HepG2 (cell line): Measurements from ENCODE around the gene UBL4B. TPM values are rescaled to one million over a fixed set of nuclear protein-coding genes. Genes with fewer than 3 reads are reported as not detected.

Experiments used
- ATAC-seq: fragments of 200-7000 bp; cut with Tn5 transposase; 3 replicates; pipeline ENCODE4 v1.9.1; 2020; ENCODE audit warnings: mild to moderate bottlenecking, moderate library complexity
- BruUV-seq: library from RNA; stranded (reverse); fragments of 400-500 nt; replicated peaks from 2 replicates; lab custom pipeline; 2021; lab: Mats Ljungman, UMichigan
- CTCF ChIA-PET: fragments of 300-600 bp; formaldehyde crosslinking; extraction: SDS; loops from one replicate; lab custom pipeline; 2021; ENCODE audit warnings: low total read pairs, inconsistent platforms, low intra/inter-chr PET ratio; lab: Yijun Ruan, JAX
- POLR2A ChIA-PET: fragments of 350-600 bp; sonication (Branson Sonifier 250); formaldehyde crosslinking; loops from one replicate; lab custom pipeline; 2020; ENCODE audit warnings: antibody characterized with exemption, inconsistent platforms; lab: Yijun Ruan, JAX
- DNase-seq: peaks from one replicate; pipeline ENCODE4 v3.0.0-alpha.2; 2015; ENCODE audit warnings: low spot score
- FAIRE-seq: peaks from 3 replicates; lab custom pipeline; 2011; peaks lifted over from hg19 to GRCh38; lab: Jason Lieb, UNC
- H2AFZ ChIP-seq: one replicate; pipeline ENCODE4 v1.6.1; 2011; ENCODE audit warnings: low read length, inconsistent platforms
- H3K27ac ChIP-seq: fragments of 300-600 bp; 3 replicates; pipeline ENCODE4 v1.8.0; 2011; ENCODE audit warnings: mixed run types, mild to moderate bottlenecking, mixed read lengths, low read length, inconsistent platforms; ENCODE audit not compliant: insufficient read depth; ENCODE audit errors: extremely low read length
- H3K27me3 ChIP-seq, 2 experiments: fragments of 200-600 bp in 1 of 2; 2 replicates in 1 of 2; 3 replicates in 1 of 2; pipeline versions ENCODE4 v1.6.0 to v1.8.0; 2011; ENCODE audit warnings: low read length in 2 of 2, mild to moderate bottlenecking in 2 of 2, moderate library complexity in 2 of 2, inconsistent platforms in 1 of 2; ENCODE audit not compliant: insufficient read depth in 2 of 2, control insufficient read depth in 1 of 2
- H3K36me3 ChIP-seq, 2 experiments: fragments of 200-600 bp in 1 of 2; replicated peaks in 1 of 2; 2 replicates in 1 of 2; 3 replicates in 1 of 2; pipeline versions ENCODE4 v1.5.1 to v1.8.0; 2011; ENCODE audit warnings: low read length in 2 of 2, inconsistent platforms in 1 of 2; ENCODE audit not compliant: insufficient read depth in 2 of 2, control insufficient read depth in 1 of 2
- H3K4me1 ChIP-seq: 2 replicates; pipeline ENCODE4 v1.5.1; 2012; ENCODE audit warnings: low read length, inconsistent platforms; ENCODE audit not compliant: insufficient read depth
- H3K4me2 ChIP-seq: 2 replicates; pipeline ENCODE4 v1.6.0; 2011; ENCODE audit warnings: low read depth, low read length, inconsistent platforms
- H3K4me3 ChIP-seq, 3 experiments: fragments of 200-600 bp in 1 of 3; sonication (generic), shearing (Covaris generic) in 1 of 3; replicated peaks in 1 of 3; 2 replicates each; pipeline ENCODE4 v1.5.1; 2011 to 2016; ENCODE audit warnings: low read length in 3 of 3, inconsistent platforms in 2 of 3, low read depth in 2 of 3, mild to moderate bottlenecking in 2 of 3, control low read depth in 1 of 3, mixed read lengths in 1 of 3; ENCODE audit not compliant: insufficient read depth in 1 of 3
- H3K79me2 ChIP-seq: one replicate; pipeline ENCODE4 v1.6.1; 2011; ENCODE audit warnings: low read length, inconsistent platforms; ENCODE audit not compliant: insufficient read depth
- H3K9ac ChIP-seq: 2 replicates; pipeline ENCODE4 v1.6.0; 2011; ENCODE audit warnings: mild to moderate bottlenecking, low read depth, low read length, inconsistent platforms; ENCODE audit not compliant: insufficient read depth
- H3K9me3 ChIP-seq: 2 replicates; pipeline ENCODE4 v1.5.1; 2012; ENCODE audit warnings: mild to moderate bottlenecking, low read length
- H4K20me1 ChIP-seq: 2 replicates; pipeline ENCODE4 v1.6.0; 2011; ENCODE audit warnings: inconsistent platforms, mild to moderate bottlenecking, low read length, moderate library complexity; ENCODE audit not compliant: insufficient read depth
- ARID4A ChIP-seq: sonication (generic); formaldehyde crosslinking; IDR thresholded peaks from 2 replicates; pipeline ENCODE4 v1.5.0; 2020; ENCODE audit warnings: mild to moderate bottlenecking, missing genetic modification reagents, borderline replicate concordance
- CC2D1A ChIP-seq: sonication (generic); formaldehyde crosslinking; IDR thresholded peaks from 2 replicates; pipeline ENCODE4 v1.8.1; 2023; ENCODE audit warnings: mild to moderate bottlenecking, missing genetic modification reagents
- DNMT3B ChIP-seq: conservative IDR thresholded peaks from 2 replicates; pipeline ENCODE4 v1.6.1; 2016; ENCODE audit warnings: missing biosample characterization, control low read depth
- KLF9 ChIP-seq: IDR thresholded peaks from 2 replicates; pipeline ENCODE4 v1.6.1; 2016; ENCODE audit warnings: low read depth
- MAFF ChIP-seq: IDR thresholded peaks from 2 replicates; pipeline ENCODE4 v1.6.1; 2011; ENCODE audit warnings: low read depth, low read length, improper control_type of control experiment
- PCBP1 ChIP-seq: fragments of 200-400 bp; formaldehyde crosslinking; IDR thresholded peaks from 2 replicates; pipeline ENCODE4 v1.6.1; 2017; ENCODE audit warnings: mild to moderate bottlenecking, low read depth, low read length, borderline replicate concordance
- TCF7 ChIP-seq: sonication (generic); IDR thresholded peaks from 2 replicates; pipeline ENCODE4 v1.6.1; 2016; ENCODE audit warnings: antibody characterized with exemption, low read depth
- ZNF234 ChIP-seq: sonication (generic); formaldehyde crosslinking; conservative IDR thresholded peaks from 2 replicates; pipeline ENCODE4 v1.5.1; 2020; ENCODE audit warnings: mild to moderate bottlenecking, missing genetic modification reagents
- ZNF260 ChIP-seq: sonication (generic); formaldehyde crosslinking; IDR thresholded peaks from 2 replicates; pipeline ENCODE4 v1.4.0; 2020; ENCODE audit warnings: missing genetic modification reagents, low read depth, mild to moderate bottlenecking, borderline replicate concordance
- ZNF33A ChIP-seq: sonication (generic); formaldehyde crosslinking; IDR thresholded peaks from 2 replicates; pipeline ENCODE4 v1.5.1; 2020; ENCODE audit warnings: missing genetic modification reagents, mild to moderate bottlenecking, moderate library complexity, borderline replicate concordance
- ZNF382 ChIP-seq: sonication (generic); formaldehyde crosslinking; IDR thresholded peaks from 2 replicates; pipeline ENCODE4 v1.5.0; 2020; ENCODE audit warnings: missing genetic modification reagents, mild to moderate bottlenecking, borderline replicate concordance
- ZNF558 ChIP-seq: sonication (generic); formaldehyde crosslinking; IDR thresholded peaks from 2 replicates; pipeline ENCODE4 v1.9.0; 2022; ENCODE audit warnings: mild to moderate bottlenecking, missing genetic modification reagents, borderline replicate concordance
- ZNF883 ChIP-seq: sonication (generic); formaldehyde crosslinking; IDR thresholded peaks from 2 replicates; pipeline ENCODE4 v1.5.1; 2020; ENCODE audit warnings: mild to moderate bottlenecking, missing genetic modification reagents; ENCODE audit errors: not compliant biosample characterization
- WGBS: methylation state at CpG from one replicate; pipeline ENCODE4 v1.1.6; 2017; ENCODE audit warnings: low lambda C conversion rate; 5-methylcytosine and 5-hydroxymethylcytosine counted together
- in situ Hi-C: cut with HindIII; loops from 2 replicates; pipeline ENCODE4 v1.10.0; 2017; ENCODE audit warnings: low pct_unique_long_range_greater_than_20kb; ENCODE audit not compliant: extremely low pct_ligation_motif_present
- intact Hi-C: fragments of 100-400 bp; cut with micrococcal nuclease; formaldehyde crosslinking; loops from one replicate; pipeline ENCODE4 v1.10.0; 2022; ENCODE audit not compliant: unreplicated experiment
- polyA plus RNA-seq, 8 experiments: library from polyadenylated mRNA; depleted of rRNA in 3 of 8; stranded (reverse) in 7 of 8; unstranded in 1 of 8; fragments of >200 nt; fragmentation: Illumina TruSeq in 4 of 8; extraction: Trizol in 4 of 8; gene quantifications; 2 replicates each; pipeline versions ENCODE4 v1.2.1 to v1.2.3, GENCODE V29; 2011 to 2016; ENCODE audit warnings: low read depth in 4 of 8, missing spikeins in 1 of 8, mixed read lengths in 1 of 8; ENCODE audit not compliant: insufficient read depth in 1 of 8
- total RNA-seq, 5 experiments: library from RNA; depleted of rRNA; stranded (reverse); fragments of >200 nt; fragmentation: Illumina TruSeq; extraction: Trizol; gene quantifications; 2 replicates each; pipeline ENCODE4 v1.2.3, GENCODE V29; 2016; ENCODE audit warnings: low read depth in 1 of 5
- TF ChIP-seq, protein P1 (sequence below): sonication (generic); formaldehyde crosslinking; IDR thresholded peaks from 2 replicates; pipeline ENCODE4 v1.5.0; 2020; ENCODE audit warnings: mild to moderate bottlenecking, missing genetic modification reagents

Gene UBL4B
- total and polyA plus RNA-seq, 2 of the 13 experiments (the other 11 are each of a cell fraction or from before 2014, with no cell fraction given), result not detected

- no peaks in the 10 kb centered on the region for H3K9me3 ChIP-seq
- no peak overlapping the region for H3K4me2 ChIP-seq
- CTCF ChIA-PET, result no interaction called here
- no peak overlapping the region for H2AFZ ChIP-seq
- H4K20me1 ChIP-seq, result no peaks in the 10 kb centered on the region
- FAIRE-seq, result no peak
- H3K36me3 ChIP-seq, result no peaks in the 10 kb centered on the region
- 0% methylated on average over 10 of the region's 10 CpGs for WGBS
- in situ Hi-C loops (no loop called here), intact Hi-C loops (no loop called here)
- H3K27ac ChIP-seq, result no peak overlapping the region
- H3K27me3 ChIP-seq, result peaks cover 4 to 15% of the 10 kb centered on the region in 2 experiments; a peak in 3 of 5 replicates
- TF ChIP-seq KLF9 (CRISPR knock-in tag) (no peak), ZNF33A (CRISPR knock-in tag) (no peak), ZNF234 (no peak), ZNF883 (CRISPR knock-in tag) (no peak), CC2D1A (CRISPR knock-in tag) (no peak), MAFF (no peak), TCF7 (no peak), ZNF260 (no peak), PCBP1 (no peak), ZNF382 (CRISPR knock-in tag) (no peak), ZNF558 (CRISPR knock-in tag) (no peak), DNMT3B (CRISPR knock-in tag) (no peak), ARID4A (CRISPR knock-in tag) (no peak)
- TF ChIP-seq, protein P1, sequence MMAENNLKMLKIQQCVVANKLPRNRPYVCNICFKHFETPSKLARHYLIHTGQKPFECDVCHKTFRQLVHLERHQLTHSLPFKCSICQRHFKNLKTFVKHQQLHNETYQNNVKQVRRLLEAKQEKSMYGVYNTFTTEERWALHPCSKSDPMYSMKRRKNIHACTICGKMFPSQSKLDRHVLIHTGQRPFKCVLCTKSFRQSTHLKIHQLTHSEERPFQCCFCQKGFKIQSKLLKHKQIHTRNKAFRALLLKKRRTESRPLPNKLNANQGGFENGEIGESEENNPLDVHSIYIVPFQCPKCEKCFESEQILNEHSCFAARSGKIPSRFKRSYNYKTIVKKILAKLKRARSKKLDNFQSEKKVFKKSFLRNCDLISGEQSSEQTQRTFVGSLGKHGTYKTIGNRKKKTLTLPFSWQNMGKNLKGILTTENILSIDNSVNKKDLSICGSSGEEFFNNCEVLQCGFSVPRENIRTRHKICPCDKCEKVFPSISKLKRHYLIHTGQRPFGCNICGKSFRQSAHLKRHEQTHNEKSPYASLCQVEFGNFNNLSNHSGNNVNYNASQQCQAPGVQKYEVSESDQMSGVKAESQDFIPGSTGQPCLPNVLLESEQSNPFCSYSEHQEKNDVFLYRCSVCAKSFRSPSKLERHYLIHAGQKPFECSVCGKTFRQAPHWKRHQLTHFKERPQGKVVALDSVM (CRISPR knock-in tag), result no peak
- ATAC-seq, result no peak
- no peak overlapping the region for H3K4me3 ChIP-seq
- H3K4me1 ChIP-seq, result no peaks in the 10 kb centered on the region
- no peak overlapping the region for H3K9ac ChIP-seq
- POLR2A ChIA-PET, result no interaction called here
- no peak for DNase-seq
- no peaks in the 10 kb centered on the region for H3K79me2 ChIP-seq
- no TSS peak for BruUV-seq
Measured at GRCh38 chr1:110160538-110161100, 48.4 kb downstream of the UBL4B start.
